KMS-11 (cell line): ENCODE measurements around the gene MZF1.
"Not testable (repeated sequence)": the region's sequence is repeated elsewhere in the genome, so short reads cannot be mapped to it uniquely, and the experiment has no call there.

ENCODE experiments used
- H2AFZ ChIP-seq: fragments of 200-600 bp; sonication (generic); 2 replicates; pipeline ENCODE4 v1.6.1; 2016; ENCODE audit warnings: antibody characterized with exemption, mixed run types, low read depth
- H3K27ac ChIP-seq: fragments of 200-600 bp; sonication (generic); 2 replicates; pipeline ENCODE4 v1.6.1; 2016; ENCODE audit warnings: mild to moderate bottlenecking, mixed run types
- H3K27me3 ChIP-seq: fragments of 200-600 bp; sonication (generic); 2 replicates; pipeline ENCODE4 v1.6.1; 2017; ENCODE audit warnings: mild to moderate bottlenecking, low read depth, mixed run types, moderate library complexity; ENCODE audit not compliant: insufficient read depth
- H3K36me3 ChIP-seq: fragments of 200-600 bp; sonication (generic); 2 replicates; pipeline ENCODE4 v1.6.1; 2017; ENCODE audit warnings: mild to moderate bottlenecking, mixed run types; ENCODE audit not compliant: insufficient read depth
- H3K4me1 ChIP-seq: fragments of 200-600 bp; sonication (generic); 2 replicates; pipeline ENCODE4 v1.6.1; 2016; ENCODE audit warnings: mild to moderate bottlenecking, low read depth, mixed run types; ENCODE audit not compliant: poor library complexity, severe bottlenecking
- H3K4me2 ChIP-seq: fragments of 200-600 bp; sonication (generic); 2 replicates; pipeline ENCODE4 v1.7.0; 2016; ENCODE audit warnings: mild to moderate bottlenecking, mixed run types
- H3K4me3 ChIP-seq: fragments of 200-600 bp; sonication (generic); IDR thresholded peaks from 2 replicates; pipeline ENCODE4 v1.6.1; 2017; ENCODE audit warnings: low read depth, low read length, mixed read lengths; ENCODE audit not compliant: insufficient read depth
- H3K79me2 ChIP-seq: fragments of 200-600 bp; sonication (generic); 2 replicates; pipeline ENCODE4 v1.6.1; 2016; ENCODE audit warnings: low read depth, mixed run types; ENCODE audit not compliant: insufficient read depth
- H3K9ac ChIP-seq: fragments of 200-600 bp; sonication (generic); 2 replicates; pipeline ENCODE4 v1.6.1; 2016; ENCODE audit warnings: mild to moderate bottlenecking, mixed run types
- H4K20me1 ChIP-seq: fragments of 200-600 bp; sonication (generic); 2 replicates; pipeline ENCODE4 v1.6.1; 2016; ENCODE audit warnings: mild to moderate bottlenecking, mixed run types; ENCODE audit not compliant: insufficient read depth
- CTCF ChIP-seq: fragments of 200-600 bp; sonication (generic); conservative IDR thresholded peaks from 2 replicates; pipeline ENCODE4 v1.6.1; 2017; ENCODE audit warnings: low read depth, mild to moderate bottlenecking, antibody characterized with exemption, low read length, moderate library complexity, mixed read lengths

Gene MZF1

DNA sequence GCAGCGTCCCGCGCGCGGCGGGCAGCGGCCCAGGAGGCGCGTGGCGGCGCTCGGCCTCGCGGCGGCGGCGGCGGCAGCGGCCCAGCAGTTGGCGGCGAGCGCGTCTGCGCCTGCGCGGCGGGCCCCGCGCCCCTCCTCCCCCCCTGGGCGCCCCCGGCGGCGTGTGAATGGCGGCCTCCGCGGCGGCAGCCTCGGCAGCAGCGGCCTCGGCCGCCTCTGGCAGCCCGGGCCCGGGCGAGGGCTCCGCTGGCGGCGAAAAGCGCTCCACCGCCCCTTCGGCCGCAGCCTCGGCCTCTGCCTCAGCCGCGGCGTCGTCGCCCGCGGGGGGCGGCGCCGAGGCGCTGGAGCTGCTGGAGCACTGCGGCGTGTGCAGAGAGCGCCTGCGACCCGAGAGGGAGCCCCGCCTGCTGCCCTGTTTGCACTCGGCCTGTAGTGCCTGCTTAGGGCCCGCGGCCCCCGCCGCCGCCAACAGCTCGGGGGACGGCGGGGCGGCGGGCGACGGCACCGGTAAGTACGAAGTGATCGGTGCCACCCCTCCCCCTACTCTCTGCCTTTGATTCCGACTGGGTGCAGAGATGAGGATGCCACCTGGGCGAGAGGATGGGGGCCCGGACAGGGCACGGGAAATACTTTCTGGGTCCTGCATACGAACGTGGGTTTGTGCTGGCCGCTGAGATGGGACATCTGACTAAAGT lies 28.4 kb downstream of the MZF1 start:
- H3K4me2 ChIP-seq = peak overlapping the region; percentile 95
- no peak for TF ChIP-seq CTCF
- peak overlapping the region; percentile 77; the same call in 1 of the 2 replicates for H3K9ac ChIP-seq
- no peaks in the 10 kb centered on the region; the same call in 1 of the 2 replicates for H3K27me3 ChIP-seq
- peaks cover 49% of the 10 kb centered on the region for H3K79me2 ChIP-seq
- peaks cover 27% of the 10 kb centered on the region for H4K20me1 ChIP-seq
- H3K4me3 ChIP-seq = peak overlapping the region; percentile 21
- peaks cover 9% of the 10 kb centered on the region; the same call in 1 of the 2 replicates for H3K36me3 ChIP-seq
- peaks cover 11% of the 10 kb centered on the region for H3K4me1 ChIP-seq
- H3K27ac ChIP-seq = peak overlapping the region; percentile 69
- no peak overlapping the region for H2AFZ ChIP-seq

DNA sequence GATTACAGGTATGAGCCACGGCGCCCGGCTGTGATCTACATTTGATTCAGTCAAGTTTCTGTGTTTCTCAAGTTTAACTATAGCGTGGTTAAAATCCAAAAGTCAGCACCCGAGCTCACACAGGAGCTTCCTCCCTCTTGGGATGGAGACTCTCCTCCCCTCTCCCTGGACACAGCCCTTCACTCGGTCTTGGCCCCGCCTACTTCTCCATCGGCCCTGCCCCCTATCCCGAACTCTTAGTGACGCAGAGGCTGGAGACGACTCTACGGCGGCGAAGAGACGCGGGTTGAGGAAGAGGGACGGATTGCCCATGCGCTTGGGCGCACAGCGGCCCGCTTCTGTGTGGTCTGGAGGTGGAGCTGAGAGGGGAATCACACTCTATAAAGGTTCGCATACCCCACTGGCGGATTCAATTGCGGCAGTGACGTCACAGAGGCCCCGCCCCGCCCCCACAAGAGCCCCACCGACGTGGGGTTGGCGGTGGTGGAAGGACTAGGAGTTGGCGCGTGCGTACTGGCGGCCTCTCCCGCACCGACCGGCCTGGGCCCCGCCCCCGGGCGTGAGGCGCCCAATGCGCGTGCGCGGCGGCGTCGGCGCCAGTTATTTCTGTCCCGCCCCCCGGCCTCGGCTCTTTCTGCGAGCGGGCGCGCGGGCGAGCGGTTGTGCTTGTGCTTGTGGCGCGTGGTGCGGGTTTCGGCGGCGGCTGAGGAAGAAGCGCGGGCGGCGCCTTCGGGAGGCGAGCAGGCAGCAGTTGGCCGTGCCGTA lies 29.1 kb downstream of the MZF1 start, which contains the start of gene TRIM28:
TRIM28 (plus strand) TSS at position 239 of the 765 bp plus-strand sequence. CDS start 694 bp downstream, outside the sequence.
- H3K4me2 ChIP-seq = peak within 1 kb of the TSS; percentile 95
- peaks cover 7% of the 10 kb centered on the region; the same call in 1 of the 2 replicates for H3K36me3 ChIP-seq
- H3K4me1 ChIP-seq = peaks cover 11% of the 10 kb centered on the region
- H3K27ac ChIP-seq = peak within 1 kb of the TSS; percentile 69
- H2AFZ ChIP-seq = peak within 1 kb of the TSS; percentile 54
- no peak for TF ChIP-seq CTCF
- peaks cover 27% of the 10 kb centered on the region for H4K20me1 ChIP-seq
- H3K9ac ChIP-seq = peak within 1 kb of the TSS; percentile 77; the same call in 1 of the 2 replicates
- H3K27me3 ChIP-seq = no peaks in the 10 kb centered on the region; the same call in 1 of the 2 replicates
- H3K79me2 ChIP-seq = peaks cover 42% of the 10 kb centered on the region
- peak within 1 kb of the TSS; percentile 21 for H3K4me3 ChIP-seq

GRCh38 chr19:58542641-58543372 lies 30.3 kb downstream of the MZF1 start:
- H3K27me3 ChIP-seq, H3K9ac ChIP-seq, H3K27ac ChIP-seq, H2AFZ ChIP-seq, H3K4me3 ChIP-seq, H3K4me2 ChIP-seq, H3K36me3 ChIP-seq: not testable (repeated sequence)
- H3K4me1 ChIP-seq = peaks cover 11% of the 10 kb centered on the region
- H4K20me1 ChIP-seq = peaks cover 21% of the 10 kb centered on the region
- H3K79me2 ChIP-seq = peaks cover 32% of the 10 kb centered on the region

- not testable (repeated sequence) for H3K9ac ChIP-seq, H3K27ac ChIP-seq, H3K4me2 ChIP-seq, H3K27me3 ChIP-seq, H2AFZ ChIP-seq, H3K36me3 ChIP-seq, H3K4me3 ChIP-seq, H3K79me2 ChIP-seq, H3K4me1 ChIP-seq, H4K20me1 ChIP-seq
These were observed 34.0 kb downstream of the MZF1 start for GRCh38 chr19:58539169-58539559.
